IMR-90 (cell line): ENCODE data around the gene BANF1. TPM values are rescaled to one million over a fixed set of nuclear protein-coding genes. Genes with fewer than 3 reads are reported as not detected.

Experiments
- ATAC-seq: fragments of 200-7000 bp; cut with Tn5 transposase; 2 replicates; pipeline ENCODE4 v1.9.1; 2020; ENCODE audit warnings: low read depth, mild to moderate bottlenecking, moderate library complexity
- BruUV-seq: library from RNA; stranded (reverse); fragments of 400-500 nt; replicated peaks from 2 replicates; lab custom pipeline; 2021; lab: Mats Ljungman, UMichigan
- CTCF ChIA-PET: fragments of 300-600 bp; formaldehyde crosslinking; extraction: SDS; loops from one replicate; lab custom pipeline; 2021; ENCODE audit warnings: antibody characterized with exemption; lab: Yijun Ruan, JAX
- POLR2A ChIA-PET: fragments of 300-600 bp; sonication (Branson Sonifier 250); formaldehyde crosslinking; loops from one replicate; lab custom pipeline; 2022; ENCODE audit warnings: antibody characterized with exemption; ENCODE audit not compliant: unreplicated experiment; lab: Charles Lee
- DNase-seq: peaks from one replicate; pipeline ENCODE4 v3.0.0; 2013
- H2AFZ ChIP-seq: replicated peaks from 2 replicates; pipeline ENCODE3; 2013; ENCODE audit warnings: low read length, mild to moderate bottlenecking; ENCODE audit not compliant: poor library complexity
- H2AK5ac ChIP-seq: 2 replicates; pipeline ENCODE4 v1.6.1; 2013; ENCODE audit warnings: low read depth, low read length, inconsistent platforms
- H2AK9ac ChIP-seq: replicated peaks from 2 replicates; pipeline ENCODE3; 2013; ENCODE audit warnings: mild to moderate bottlenecking, low read depth, low read length, moderate library complexity; ENCODE audit not compliant: poor library complexity
- H2BK120ac ChIP-seq: 2 replicates; pipeline ENCODE4 v1.6.1; 2013; ENCODE audit warnings: low read depth, low read length, inconsistent platforms
- H2BK15ac ChIP-seq: 3 replicates; pipeline ENCODE4 v1.6.1; 2013; ENCODE audit warnings: low read depth, low read length, inconsistent platforms
- H2BK20ac ChIP-seq: 2 replicates; pipeline ENCODE4 v1.6.1; 2013; ENCODE audit warnings: low read depth, mild to moderate bottlenecking, inconsistent platforms, low read length, moderate library complexity
- H2BK5ac ChIP-seq: 2 replicates; pipeline ENCODE4 v1.6.1; 2013; ENCODE audit warnings: mild to moderate bottlenecking, low read depth, low read length, inconsistent platforms; ENCODE audit not compliant: poor library complexity, severe bottlenecking
- H3K14ac ChIP-seq: replicated peaks from 2 replicates; pipeline ENCODE4 v1.6.1; 2013; ENCODE audit warnings: low read depth, low read length, inconsistent platforms
- H3K18ac ChIP-seq: 2 replicates; pipeline ENCODE4 v1.6.1; 2013; ENCODE audit warnings: low read depth, low read length, control low read depth
- H3K23ac ChIP-seq: 2 replicates; pipeline ENCODE4 v1.6.1; 2013; ENCODE audit warnings: low read depth, low read length, inconsistent platforms
- H3K27ac ChIP-seq: 2 replicates; pipeline ENCODE4 v1.5.1; 2013; ENCODE audit warnings: mild to moderate bottlenecking, control low read depth, low read length; ENCODE audit not compliant: insufficient read depth
- H3K27me3 ChIP-seq: 2 replicates; pipeline ENCODE4 v1.6.1; 2013; ENCODE audit warnings: low read length; ENCODE audit not compliant: control insufficient read depth, insufficient read depth
- H3K36me3 ChIP-seq: 2 replicates; pipeline ENCODE4 v1.6.1; 2013; ENCODE audit warnings: low read length, mixed read lengths; ENCODE audit not compliant: control insufficient read depth, insufficient read depth
- H3K4ac ChIP-seq: 2 replicates; pipeline ENCODE4 v1.6.1; 2013; ENCODE audit warnings: low read depth, low read length, inconsistent platforms
- H3K4me1 ChIP-seq: 2 replicates; pipeline ENCODE4 v1.6.1; 2013; ENCODE audit warnings: low read length, mixed read lengths; ENCODE audit not compliant: control insufficient read depth, insufficient read depth
- H3K4me2 ChIP-seq: 2 replicates; pipeline ENCODE4 v1.6.1; 2013; ENCODE audit warnings: low read depth, mild to moderate bottlenecking, control low read depth, low read length, moderate library complexity
- H3K4me3 ChIP-seq: 2 replicates; pipeline ENCODE4 v1.5.1; 2013; ENCODE audit warnings: low read depth, mild to moderate bottlenecking, control low read depth, low read length, moderate library complexity; ENCODE audit not compliant: insufficient read depth
- H3K56ac ChIP-seq: 2 replicates; pipeline ENCODE4 v1.6.1; 2013; ENCODE audit warnings: low read length, inconsistent platforms; ENCODE audit not compliant: insufficient read depth; ENCODE audit errors: extremely low read depth
- H3K79me1 ChIP-seq, 2 experiments: 2 replicates each; pipeline ENCODE4 v1.6.1; 2013; ENCODE audit warnings: low read length in 2 of 2, inconsistent platforms in 1 of 2, low read depth in 1 of 2
- H3K9ac ChIP-seq: 2 replicates; pipeline ENCODE4 v1.6.1; 2013; ENCODE audit warnings: low read depth, low read length, control low read depth
- H3K9me1 ChIP-seq: 2 replicates; pipeline ENCODE4 v1.6.1; 2013; ENCODE audit warnings: low read length, inconsistent platforms; ENCODE audit not compliant: insufficient read depth
- H3K9me3 ChIP-seq: 2 replicates; pipeline ENCODE4 v1.6.1; 2013; ENCODE audit warnings: low read length; ENCODE audit not compliant: control insufficient read depth, insufficient read depth
- H4K20me1 ChIP-seq: 2 replicates; pipeline ENCODE4 v1.6.1; 2013; ENCODE audit warnings: low read length, inconsistent platforms; ENCODE audit not compliant: insufficient read depth
- H4K5ac ChIP-seq: 2 replicates; pipeline ENCODE4 v1.6.1; 2013; ENCODE audit warnings: mild to moderate bottlenecking, low read depth, low read length, control low read depth
- H4K8ac ChIP-seq, 2 experiments: 2 replicates each; pipeline ENCODE4 v1.6.1; 2013; ENCODE audit warnings: low read depth in 2 of 2, low read length in 2 of 2, control low read depth in 1 of 2, inconsistent platforms in 1 of 2
- H4K91ac ChIP-seq: 2 replicates; pipeline ENCODE4 v1.6.1; 2013; ENCODE audit warnings: low read depth, low read length, inconsistent platforms; ENCODE audit not compliant: insufficient read depth
- BHLHE40 ChIP-seq: fragments of 150-350 bp; IDR thresholded peaks from 2 replicates; pipeline ENCODE4 v1.6.1; 2016; ENCODE audit warnings: mild to moderate bottlenecking, low read depth, low read length
- CEBPB ChIP-seq: IDR thresholded peaks from 2 replicates; pipeline ENCODE4 v1.6.1; 2012; ENCODE audit warnings: low read depth, low read length, improper control_type of control experiment
- CHD1 ChIP-seq: IDR thresholded peaks from 2 replicates; pipeline ENCODE4 v1.6.1; 2012; ENCODE audit warnings: low read depth, low read length, improper control_type of control experiment
- FOS ChIP-seq: fragments of 150-350 bp; IDR thresholded peaks from 2 replicates; pipeline ENCODE4 v1.6.1; 2016; ENCODE audit warnings: low read depth, low read length
- MAZ ChIP-seq: IDR thresholded peaks from 2 replicates; pipeline ENCODE4 v1.6.1; 2012; ENCODE audit warnings: low read depth, mild to moderate bottlenecking, low read length, improper control_type of control experiment, moderate library complexity, borderline replicate concordance
- NFE2L2 ChIP-seq: fragments of 150-350 bp; IDR thresholded peaks from 2 replicates; pipeline ENCODE4 v1.6.1; 2016; ENCODE audit warnings: low read depth, mild to moderate bottlenecking, low read length
- POLR2A ChIP-seq: IDR thresholded peaks from 2 replicates; pipeline ENCODE4 v1.6.1; 2012; ENCODE audit warnings: mild to moderate bottlenecking, low read depth, low read length
- RCOR1 ChIP-seq: IDR thresholded peaks from 2 replicates; pipeline ENCODE4 v1.6.1; 2012; ENCODE audit warnings: mild to moderate bottlenecking, low read length, improper control_type of control experiment; ENCODE audit not compliant: insufficient replicate concordance
- RFX5 ChIP-seq: IDR thresholded peaks from 2 replicates; pipeline ENCODE4 v1.8.0; 2012; ENCODE audit warnings: low read depth, mild to moderate bottlenecking, low read length, moderate library complexity
- SMC3 ChIP-seq: fragments of 150-350 bp; IDR thresholded peaks from 2 replicates; pipeline ENCODE4 v1.6.1; 2016; ENCODE audit warnings: low read depth, mild to moderate bottlenecking, antibody characterized with exemption, low read length, moderate library complexity
- WGBS, 2 experiments: methylation state at CpG; one replicate each; pipeline versions ENCODE4 v1.1.5 to v1.1.7; 2013; ENCODE audit warnings: missing lambda C conversion rate in 2 of 2; ENCODE audit not compliant: insufficient read length in 1 of 2; ENCODE audit errors: extremely low coverage in 2 of 2; 5-methylcytosine and 5-hydroxymethylcytosine counted together
- dilution Hi-C: fragments of 300-500 bp; cut with HindIII; formaldehyde crosslinking; loops from one replicate; pipeline ENCODE4 v1.14.3; 2018; ENCODE audit warnings: low sequenced_read_pairs; ENCODE audit not compliant: unreplicated experiment
- in situ Hi-C: fragments of 300-500 bp; cut with MboI; formaldehyde crosslinking; loops from 3 replicates; pipeline ENCODE4 v1.14.3; 2019; ENCODE audit warnings: low sequenced_read_pairs, inconsistent platforms, mixed read lengths
- intact Hi-C: fragments of 100-400 bp; cut with micrococcal nuclease; formaldehyde crosslinking; loops from 2 replicates; pipeline ENCODE4 v1.10.0; 2022
- polyA plus RNA-seq, 3 experiments: library from polyadenylated mRNA; depleted of rRNA; stranded (reverse); fragments of >200 nt; gene quantifications; 2 replicates each; pipeline ENCODE4 v1.2.3, GENCODE V29; 2012; ENCODE audit warnings: low replicate concordance in 1 of 3
- total RNA-seq: library from RNA; depleted of rRNA; stranded (reverse); fragments of >200 nt; gene quantifications from 2 replicates; pipeline ENCODE4 v1.2.3, GENCODE V29; 2012
- TF ChIP-seq, protein P1 (sequence below): fragments of 150-350 bp; IDR thresholded peaks from 2 replicates; pipeline ENCODE4 v1.6.1; 2016; ENCODE audit warnings: low read depth, mild to moderate bottlenecking, low read length, moderate library complexity, borderline replicate concordance
- TF ChIP-seq, protein P2 (sequence below): fragments of 150-350 bp; IDR thresholded peaks from 2 replicates; pipeline ENCODE4 v1.6.1; 2017; ENCODE audit warnings: mild to moderate bottlenecking, antibody characterized with exemption, low read length, low read depth

Gene BANF1
- total and polyA plus RNA-seq, 2 of the 4 experiments (the other 2 are of a cell fraction), result 36.6 to 242 TPM

DNA sequence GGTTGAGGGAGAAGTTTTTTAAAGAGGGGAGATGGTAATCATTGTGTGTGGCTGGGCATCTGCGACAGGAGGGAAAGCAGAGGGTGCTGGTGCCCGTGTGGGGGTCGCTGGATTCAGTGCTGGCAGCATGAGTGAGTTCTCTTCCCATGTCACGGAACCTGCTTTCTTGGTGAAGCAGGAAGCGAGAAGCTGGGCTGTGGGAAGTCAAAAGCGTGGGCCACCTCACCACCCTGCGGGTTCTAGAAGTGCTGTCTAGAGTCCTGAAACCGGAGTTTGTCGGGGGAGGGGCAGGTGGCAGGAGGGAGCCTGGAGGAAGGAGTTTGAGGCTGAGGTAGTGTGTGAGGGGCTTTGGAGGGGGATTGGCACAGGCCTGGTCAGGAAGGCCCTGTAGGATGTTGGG, 26.5 kb upstream of the BANF1 start:
- 96% methylated on average over 9 of the region's 9 CpGs; no CpG with 5 or more reads in 1 of the 2 experiments for WGBS, 2 experiments
- in situ Hi-C loops, result no loop called here
- ATAC-seq, result no peak

More for the DNA sequence above, 26.5 kb upstream of the BANF1 start:
- DNase-seq, result no peak
- Histone ChIP-seq H3K4me2 (no peak overlapping the region), H2BK120ac (no peak overlapping the region), H2AK5ac (peak overlapping the region; percentile 28; the same call in 1 of the 2 replicates), H3K18ac (no peak overlapping the region), H3K9me1 (no peaks in the 10 kb centered on the region), H2AK9ac (peak overlapping the region; percentile 11), H3K23ac (no peak overlapping the region), H3K9ac (no peak overlapping the region), H2BK5ac (no peak overlapping the region), H3K56ac (no peak overlapping the region), H4K8ac (no peak overlapping the region), H4K20me1 (no peaks in the 10 kb centered on the region), H4K5ac (no peak overlapping the region), H2BK20ac (no peak overlapping the region), H3K27ac (no peak overlapping the region), H4K91ac (no peak overlapping the region), H3K14ac (no peak overlapping the region), H3K36me3 (peaks cover 40% of the 10 kb centered on the region), H2BK15ac (no peak overlapping the region), H3K4me1 (0 out of 2 replicates have a peak, but pooled peaks cover 2% of the 10 kb centered on the region), H3K4me3 (no peak overlapping the region), H3K4ac (no peak overlapping the region), H2AFZ (no peak overlapping the region), H3K27me3 (no peaks in the 10 kb centered on the region), H3K79me1 (peaks cover 0 to 20% of the 10 kb centered on the region in 2 experiments; a peak in 2 of 4 replicates), H3K9me3 (no peaks in the 10 kb centered on the region)
- CTCF ChIA-PET, result interaction anchor here (0.7 kb wide), 1 partner anchor 1607 kb away, joined by 4 read pairs; no protein-coding TSS in a partner anchor
- BruUV-seq, result no TSS peak
- TF ChIP-seq, protein P1, sequence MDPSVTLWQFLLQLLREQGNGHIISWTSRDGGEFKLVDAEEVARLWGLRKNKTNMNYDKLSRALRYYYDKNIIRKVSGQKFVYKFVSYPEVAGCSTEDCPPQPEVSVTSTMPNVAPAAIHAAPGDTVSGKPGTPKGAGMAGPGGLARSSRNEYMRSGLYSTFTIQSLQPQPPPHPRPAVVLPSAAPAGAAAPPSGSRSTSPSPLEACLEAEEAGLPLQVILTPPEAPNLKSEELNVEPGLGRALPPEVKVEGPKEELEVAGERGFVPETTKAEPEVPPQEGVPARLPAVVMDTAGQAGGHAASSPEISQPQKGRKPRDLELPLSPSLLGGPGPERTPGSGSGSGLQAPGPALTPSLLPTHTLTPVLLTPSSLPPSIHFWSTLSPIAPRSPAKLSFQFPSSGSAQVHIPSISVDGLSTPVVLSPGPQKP, result no peak
- no peak for TF ChIP-seq RFX5
- no peak for TF ChIP-seq CHD1
- no peak for TF ChIP-seq CEBPB
- TF ChIP-seq, protein P2, sequence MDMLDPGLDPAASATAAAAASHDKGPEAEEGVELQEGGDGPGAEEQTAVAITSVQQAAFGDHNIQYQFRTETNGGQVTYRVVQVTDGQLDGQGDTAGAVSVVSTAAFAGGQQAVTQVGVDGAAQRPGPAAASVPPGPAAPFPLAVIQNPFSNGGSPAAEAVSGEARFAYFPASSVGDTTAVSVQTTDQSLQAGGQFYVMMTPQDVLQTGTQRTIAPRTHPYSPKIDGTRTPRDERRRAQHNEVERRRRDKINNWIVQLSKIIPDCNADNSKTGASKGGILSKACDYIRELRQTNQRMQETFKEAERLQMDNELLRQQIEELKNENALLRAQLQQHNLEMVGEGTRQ, result no peak
- TF ChIP-seq FOS, result no peak
- no peak for TF ChIP-seq MAZ
- no peak for TF ChIP-seq POLR2A
- TF ChIP-seq SMC3, result no peak
- no peak for TF ChIP-seq BHLHE40
- TF ChIP-seq RCOR1, result no peak
- TF ChIP-seq NFE2L2, result no peak
- dilution Hi-C loops (no loop called here), intact Hi-C loops (no loop called here)
- POLR2A ChIA-PET, result no interaction called here
